HuH-7.5 (cell line): Measurements from ENCODE around the gene CPNE1.
"Not testable (repeated sequence)": the region's sequence is repeated elsewhere in the genome, so short reads cannot be mapped to it uniquely, and the experiment has no call there.

ENCODE experiments used
- DNase-seq: peaks from one replicate; pipeline ENCODE4 v3.0.0; 2011; ENCODE audit warnings: low spot score

Gene CPNE1

DNA sequence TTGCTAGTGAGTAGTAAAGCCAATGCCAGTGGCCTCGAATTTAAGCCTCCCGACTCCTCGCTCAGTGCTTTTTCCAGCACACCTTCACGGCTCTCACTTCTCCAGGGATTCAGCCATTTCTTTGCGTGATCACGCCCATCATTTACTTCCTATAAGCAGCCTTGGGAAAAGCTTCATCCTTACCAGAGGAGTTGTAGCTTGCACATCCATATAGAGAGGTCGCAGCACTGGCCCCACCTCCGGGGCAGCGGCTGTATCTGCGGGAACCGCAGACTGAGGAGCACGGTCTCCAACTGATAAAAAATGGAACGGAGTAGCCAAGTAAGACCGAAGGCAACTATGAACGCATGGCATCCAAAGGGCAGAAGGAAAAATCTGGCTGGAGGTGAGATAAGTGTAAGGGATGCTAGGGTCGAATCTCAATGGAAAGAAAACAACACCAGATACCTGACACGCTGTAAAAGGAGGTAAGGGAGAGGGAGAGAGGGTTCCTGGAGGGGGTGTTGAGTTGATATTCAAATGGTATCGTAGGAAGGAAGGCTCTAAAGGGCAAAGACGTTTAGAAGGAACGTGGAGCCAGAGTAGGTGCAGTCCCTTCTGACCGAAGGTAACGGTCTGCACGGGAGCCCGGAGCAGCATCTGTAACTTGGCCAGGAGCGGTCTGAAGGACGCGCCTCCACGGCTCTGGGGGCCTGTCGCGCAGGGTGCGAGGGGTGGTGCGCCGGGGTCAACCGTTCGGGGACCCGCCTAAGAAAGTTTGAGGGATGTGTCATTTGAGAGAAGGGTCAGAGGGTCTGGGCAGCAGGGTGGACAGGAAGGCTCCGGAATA lies 33.8 kb upstream of the CPNE1 start:
- DNase-seq: peak; percentile 58

DNA sequence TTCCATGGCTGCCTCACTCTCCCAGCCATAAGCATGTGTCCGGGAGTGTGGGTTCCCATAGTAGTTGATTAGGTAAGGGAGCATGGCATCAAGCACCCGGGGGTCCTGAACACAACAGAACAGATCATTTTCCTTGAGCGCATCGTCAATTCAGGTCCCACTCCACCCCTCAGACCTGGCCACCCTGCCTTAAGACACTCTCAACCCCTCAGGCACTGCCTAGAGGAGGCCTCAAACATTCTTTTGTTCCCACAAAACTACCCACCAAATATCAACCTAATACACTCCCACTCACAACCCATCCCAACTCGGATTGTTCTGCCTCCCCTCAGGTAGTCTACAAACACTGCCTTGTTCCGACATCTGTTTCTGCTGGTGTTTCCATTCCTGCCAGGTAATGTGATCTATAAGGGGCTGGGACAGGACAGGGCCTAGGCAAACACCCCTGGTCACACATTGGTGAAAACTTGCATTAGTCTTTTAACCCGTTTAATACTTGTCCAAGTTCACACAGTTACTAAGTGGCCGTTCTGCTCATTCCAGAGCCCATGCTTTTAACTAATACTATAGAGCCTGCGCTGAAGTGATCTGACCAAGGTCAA lies 33.1 kb upstream of the CPNE1 start:
- DNase-seq: no peak

DNA sequence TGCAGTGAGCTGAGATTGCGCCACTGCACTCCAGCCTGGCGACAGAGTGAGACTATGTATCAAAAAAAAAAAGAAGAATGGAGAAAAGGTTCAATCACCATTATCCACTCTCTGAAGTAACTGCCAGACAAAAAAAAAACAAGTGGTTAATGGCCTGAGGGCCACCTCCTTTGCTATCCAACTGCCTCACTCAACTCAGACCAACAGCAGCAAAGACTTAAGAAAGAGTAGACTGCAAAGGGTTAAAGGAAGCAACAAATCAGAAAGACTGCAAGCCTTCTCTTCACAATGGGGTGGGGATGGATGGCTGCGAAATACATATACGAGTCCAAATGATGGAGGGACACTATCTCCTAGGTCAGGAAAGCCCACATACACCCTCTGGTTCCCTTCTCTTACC lies 31.3 kb upstream of the CPNE1 start:
- no peak for DNase-seq

DNA sequence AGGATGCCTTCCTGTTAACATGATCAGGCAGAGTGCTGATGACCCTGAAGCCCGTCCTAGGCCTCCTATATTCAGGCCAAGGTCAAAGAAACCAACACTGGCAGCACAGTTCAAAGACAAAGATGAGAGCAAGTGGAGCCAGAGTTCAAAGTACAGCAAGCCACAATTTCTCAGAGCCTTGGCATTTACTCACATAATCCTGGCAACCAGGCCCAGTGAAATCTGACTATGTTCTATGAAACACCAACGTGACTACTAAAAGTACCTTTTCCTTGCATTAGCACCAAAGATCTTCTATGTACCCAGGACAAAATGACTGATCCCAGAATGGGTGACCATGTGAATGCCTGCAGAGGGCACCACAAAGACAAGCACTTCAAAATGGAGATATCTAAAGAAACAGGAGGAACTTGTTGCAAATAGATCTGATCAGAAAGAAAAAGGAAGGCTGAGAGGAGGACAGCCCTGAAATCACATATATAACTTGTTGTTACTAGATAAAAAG lies 30.6 kb upstream of the CPNE1 start:
- no peak for DNase-seq

DNA sequence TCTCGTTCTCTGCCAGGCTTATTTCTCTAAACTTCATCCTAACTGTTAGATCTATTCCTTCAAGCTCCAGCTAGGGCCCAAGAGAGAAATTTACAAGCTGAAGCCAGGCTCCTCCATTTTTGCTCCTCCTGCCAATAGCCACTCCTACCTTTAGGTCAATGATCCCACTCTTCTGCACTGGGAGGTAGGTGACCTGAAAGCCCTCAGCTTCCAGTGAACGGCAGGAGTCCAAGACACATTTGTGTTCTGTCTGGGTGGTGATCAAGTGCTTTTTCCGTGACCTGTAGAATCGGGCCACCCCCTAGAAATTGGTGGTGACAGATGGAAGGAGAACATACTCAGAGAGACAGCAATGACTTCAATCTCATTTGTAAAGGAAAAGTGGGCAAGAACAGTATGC lies 25.6 kb upstream of the CPNE1 start:
- DNase-seq: no peak

DNA sequence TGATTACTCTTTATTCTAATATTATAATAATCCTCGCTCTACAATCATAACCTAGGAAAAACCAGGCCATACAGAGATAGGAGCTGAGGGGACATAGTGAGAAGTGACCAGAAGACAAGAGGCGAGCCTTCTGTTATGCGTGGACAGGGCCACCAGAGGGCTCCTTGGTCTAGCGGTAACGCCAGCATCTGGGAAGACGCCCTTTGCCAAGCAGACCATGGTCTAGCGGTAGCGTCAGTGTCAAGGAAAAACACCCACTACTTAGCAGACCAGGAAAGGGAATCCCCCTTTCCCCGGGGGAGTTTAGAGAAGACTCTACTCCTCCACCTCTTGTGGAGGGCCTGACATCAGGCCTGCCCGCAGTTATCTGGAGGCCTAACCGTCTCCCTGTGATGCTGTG lies 22.2 kb upstream of the CPNE1 start:
- DNase-seq: not testable (repeated sequence)

DNA sequence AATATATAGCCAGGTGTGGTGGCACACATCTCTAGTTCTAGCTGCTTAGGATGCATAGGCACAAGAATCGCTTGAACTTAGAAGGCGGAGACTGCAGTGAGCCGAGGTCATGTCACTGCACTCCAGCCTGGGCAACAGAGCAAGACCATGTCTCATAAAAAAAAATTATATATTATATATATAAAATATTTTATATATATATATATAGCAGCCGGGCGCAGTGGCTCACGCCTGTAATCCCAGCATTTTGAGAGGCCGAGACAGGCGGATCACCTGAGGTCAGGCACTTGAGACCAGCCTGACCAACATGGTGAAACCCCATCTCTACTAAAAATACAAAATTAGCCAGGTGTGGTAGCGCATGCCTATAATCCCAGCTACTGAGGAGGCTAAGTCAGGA lies 20.7 kb upstream of the CPNE1 start:
- not testable (repeated sequence) for DNase-seq

DNA sequence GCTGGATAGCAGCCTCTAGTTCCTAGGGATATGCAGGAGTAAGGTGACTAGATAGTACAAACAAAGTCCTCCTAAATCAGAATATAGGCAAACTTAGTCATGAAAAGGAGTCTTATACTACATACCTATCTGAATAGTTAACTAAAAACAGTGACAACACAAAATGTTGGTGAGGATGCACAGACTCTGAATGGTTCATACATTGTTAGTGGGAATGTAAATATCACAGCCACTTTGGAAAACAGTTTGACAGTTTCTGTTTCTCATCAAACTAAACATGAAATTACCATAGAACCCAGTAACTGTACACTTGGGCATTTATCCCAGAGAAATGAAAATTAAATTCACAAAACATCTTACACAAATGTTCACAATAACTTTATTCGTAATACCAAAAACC lies 17.3 kb upstream of the CPNE1 start:
- no peak for DNase-seq

DNA sequence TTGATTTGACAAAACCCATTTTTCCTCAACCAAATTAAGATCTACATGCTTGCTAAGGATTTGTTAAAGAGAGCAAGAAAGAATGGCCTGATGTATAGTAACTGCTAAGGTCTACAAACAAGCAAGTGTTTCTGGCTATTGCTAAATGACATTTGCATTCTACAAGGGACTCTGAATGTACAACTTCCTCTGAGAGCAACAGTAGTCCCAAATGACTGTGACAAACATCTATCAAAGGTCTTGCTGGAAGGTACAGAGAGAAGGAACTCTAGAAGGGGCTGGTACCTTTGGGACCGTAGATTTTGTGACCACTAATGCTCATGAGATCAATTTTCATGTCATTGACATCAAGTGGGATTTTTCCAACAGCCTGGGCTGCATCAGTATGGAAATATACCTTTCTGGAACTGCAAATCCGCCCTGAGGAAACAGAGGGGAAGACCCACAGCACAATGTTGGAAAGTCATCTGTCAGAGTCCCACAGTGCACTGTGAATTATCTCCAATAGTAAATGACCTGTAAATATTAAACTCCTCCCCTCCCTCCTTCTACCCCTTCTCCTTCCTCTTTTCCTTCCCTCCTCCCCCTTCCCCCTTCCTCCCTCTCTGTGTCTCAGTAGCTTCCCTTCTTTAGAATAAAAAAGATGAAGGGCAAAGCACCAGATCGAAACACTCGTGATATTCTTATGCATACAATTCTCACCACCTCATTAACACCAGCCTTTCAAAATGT lies 15.9 kb upstream of the CPNE1 start:
- DNase-seq: no peak

DNA sequence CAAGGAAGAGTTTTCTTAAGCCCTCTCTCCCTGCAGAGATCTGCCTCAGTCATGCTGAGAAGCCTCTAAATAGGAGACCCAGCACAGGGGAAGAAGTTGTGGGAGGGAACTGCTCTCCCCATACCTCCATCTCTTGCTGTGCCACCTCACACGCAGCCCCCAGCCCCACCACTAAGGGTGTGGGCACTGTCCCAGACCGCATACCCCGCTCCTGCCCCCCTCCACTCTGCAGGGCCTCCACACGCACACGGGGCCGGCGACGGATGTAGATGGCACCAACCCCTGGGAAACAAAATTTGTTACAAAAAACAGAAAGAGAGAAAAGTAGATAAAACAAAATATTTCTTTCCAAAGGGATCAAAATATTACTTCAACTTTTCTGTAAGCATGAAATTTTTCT lies 10.2 kb upstream of the CPNE1 start:
- DNase-seq: no peak

DNA sequence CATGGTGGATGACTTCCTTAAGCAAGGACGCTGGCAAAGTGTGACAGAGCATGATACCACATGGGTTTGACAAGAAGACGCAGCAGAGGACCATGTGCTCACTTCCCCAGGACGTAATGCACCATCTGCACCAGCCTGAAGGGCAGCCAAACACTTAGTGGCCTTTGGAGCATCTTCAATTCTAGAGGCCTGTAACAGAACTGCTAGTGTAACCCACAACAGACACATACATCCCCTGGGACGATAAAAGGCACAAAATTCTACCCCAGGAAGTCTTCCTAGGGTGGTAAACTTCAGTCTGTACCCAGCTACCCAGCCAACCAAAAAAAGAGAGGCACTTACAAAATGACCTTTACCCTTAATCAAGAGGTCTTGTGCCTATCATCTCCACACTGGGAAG lies 9.2 kb upstream of the CPNE1 start:
- no peak for DNase-seq

DNA sequence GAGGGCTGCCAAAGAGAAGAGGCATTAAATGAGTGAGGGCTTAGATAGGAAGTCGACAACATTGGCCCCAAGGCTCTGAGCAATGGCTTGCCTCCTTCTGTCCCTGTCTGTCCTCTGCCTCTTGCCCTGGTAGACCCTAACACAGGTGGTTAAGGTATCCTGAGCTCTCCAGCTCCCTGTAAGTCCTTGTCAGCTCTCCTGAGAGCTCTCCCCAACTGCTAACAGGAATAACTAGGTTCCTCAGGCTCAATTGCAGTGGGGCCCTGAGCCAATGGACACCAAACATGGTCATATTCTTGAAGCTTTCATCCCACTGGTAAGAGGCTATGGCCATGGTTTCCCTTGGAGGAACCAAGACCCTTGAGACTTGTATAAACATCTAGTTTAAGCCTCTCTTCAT lies 5.0 kb upstream of the CPNE1 start:
- DNase-seq: no peak

DNA sequence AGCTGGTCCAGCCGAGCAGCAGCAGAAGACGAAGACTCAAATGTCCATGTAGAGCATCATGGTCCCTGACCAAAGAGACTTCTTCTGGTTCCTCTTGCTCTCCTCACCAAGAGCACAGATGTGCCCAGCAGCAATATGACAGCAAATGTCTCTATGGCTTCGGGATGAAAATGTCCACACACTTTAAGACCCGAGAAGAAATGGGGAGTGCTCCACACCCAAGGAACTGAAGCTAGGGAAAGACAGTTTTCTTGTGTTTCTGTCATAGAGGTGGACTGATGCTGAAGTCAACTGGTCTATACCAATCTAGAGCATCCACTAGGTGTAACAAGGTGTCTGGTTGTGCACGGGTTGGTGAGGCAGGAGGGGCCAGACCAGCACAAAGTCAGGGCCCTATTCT lies 4.5 kb upstream of the CPNE1 start:
- DNase-seq: no peak

DNA sequence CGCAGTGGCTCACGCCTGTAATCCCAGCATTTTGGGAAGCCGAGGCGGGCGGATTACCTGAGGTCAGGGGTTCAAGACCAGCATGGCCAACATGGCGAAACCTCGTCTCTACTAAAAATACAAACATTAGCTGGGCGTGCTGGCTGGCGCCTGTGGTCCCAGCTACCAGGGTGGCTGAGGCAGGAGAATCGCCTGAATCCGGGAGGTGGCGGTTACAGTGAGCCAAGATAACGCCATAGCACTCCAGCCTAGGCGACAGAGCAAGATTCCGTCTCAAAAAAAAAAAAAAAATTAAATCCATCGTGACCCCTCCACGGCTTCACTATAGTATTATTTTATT lies 1.2 kb upstream of the CPNE1 start:
- no peak for DNase-seq

DNA sequence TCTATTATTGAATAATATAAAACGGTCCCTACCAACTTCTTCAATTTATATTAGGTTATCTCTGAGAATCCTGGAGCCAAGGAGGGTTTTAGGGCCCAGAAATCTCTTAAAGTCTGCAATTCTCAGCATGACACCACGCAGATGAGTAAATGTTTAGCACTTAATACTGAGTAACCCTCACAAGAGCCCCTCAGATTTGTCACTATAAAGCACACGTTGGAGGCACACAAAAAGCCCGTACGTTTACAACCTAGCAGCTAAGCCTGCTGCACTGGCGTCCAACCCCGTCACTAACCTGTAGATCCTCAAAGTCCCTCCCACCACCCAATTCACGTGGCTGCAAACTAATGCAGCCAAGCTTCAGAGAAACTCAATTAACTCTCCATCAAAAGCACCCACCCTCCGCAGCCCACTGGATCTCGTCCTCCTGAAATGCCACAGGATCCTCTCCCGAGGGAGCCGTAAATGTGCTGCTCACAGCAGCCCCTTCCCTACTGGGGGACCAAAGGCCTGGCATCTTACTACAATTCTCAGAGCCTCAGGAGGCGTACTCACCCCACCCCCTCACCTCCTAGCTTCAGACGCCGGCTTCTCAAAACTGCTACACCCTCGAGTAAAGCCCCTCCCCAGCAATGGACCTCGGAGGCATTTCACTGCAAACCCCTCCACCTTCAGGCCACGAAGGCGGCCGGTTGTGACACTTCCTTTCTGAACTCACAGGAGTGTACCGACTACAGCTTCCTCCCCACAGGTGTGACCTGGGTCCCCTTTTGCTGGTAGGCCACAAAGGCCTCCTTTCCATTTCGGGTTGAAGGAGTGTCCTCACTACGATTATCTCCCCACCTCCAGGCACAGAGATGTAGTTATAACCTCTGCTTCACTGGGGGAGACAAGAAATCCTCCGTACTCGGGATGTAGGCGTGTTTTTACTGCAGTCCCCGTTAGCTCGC lies 909 bp downstream of the CPNE1 start:
- DNase-seq: peak; percentile 44

DNA sequence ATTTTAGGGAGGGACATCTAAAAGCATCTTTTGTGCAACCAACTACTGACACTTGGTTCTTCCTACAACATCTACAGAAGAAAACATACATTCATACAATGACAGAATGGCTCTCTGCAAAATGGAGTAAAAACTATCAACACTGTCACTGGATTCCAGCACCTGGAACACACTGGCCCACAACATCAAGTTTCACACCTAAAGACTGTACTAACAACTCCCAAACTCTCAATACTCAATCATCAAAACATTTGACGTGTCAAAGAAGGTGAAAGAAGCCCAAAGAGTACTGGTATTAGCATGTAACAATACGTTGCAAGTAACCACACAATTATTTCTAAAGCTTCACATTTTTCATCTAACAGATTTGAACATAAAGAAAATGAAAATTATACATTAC lies 2.1 kb downstream of the CPNE1 start:
- DNase-seq: no peak

DNA sequence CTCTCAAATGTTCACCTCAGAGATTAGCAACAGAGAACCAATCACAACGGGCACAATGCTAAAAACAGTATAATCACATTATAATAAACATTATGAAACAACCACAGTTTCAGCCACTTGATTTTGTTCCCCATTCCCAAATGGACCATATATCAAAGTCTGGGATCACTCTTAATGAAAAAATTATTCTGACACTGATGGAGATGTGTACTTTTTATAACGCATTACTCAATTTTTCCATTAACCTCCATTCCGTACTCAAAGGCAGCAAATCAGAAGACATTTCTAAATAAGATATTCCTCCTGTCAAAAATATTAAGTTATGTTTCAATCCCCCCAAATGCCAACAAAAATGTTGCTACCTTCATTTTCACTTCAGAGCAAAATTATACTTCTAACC lies 2.8 kb downstream of the CPNE1 start:
- DNase-seq: no peak

DNA sequence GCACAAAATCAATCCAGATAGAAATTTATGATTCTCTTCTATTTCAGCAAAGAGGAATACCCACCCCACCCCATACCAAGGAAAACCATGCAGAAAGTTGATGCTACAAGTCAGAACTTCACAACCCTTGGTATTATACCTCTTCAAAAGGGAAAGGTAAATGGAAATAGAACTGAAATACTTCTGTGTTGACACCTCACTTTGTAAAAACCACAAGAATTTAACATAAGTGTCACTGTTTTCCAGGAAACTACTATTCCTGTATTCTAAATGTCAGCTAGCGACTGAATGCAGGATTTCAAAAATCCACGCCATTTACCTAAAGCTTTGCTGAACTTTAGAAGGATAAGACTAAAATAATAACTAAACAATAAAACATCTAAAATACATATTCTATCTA lies 3.6 kb downstream of the CPNE1 start:
- DNase-seq: no peak

DNA sequence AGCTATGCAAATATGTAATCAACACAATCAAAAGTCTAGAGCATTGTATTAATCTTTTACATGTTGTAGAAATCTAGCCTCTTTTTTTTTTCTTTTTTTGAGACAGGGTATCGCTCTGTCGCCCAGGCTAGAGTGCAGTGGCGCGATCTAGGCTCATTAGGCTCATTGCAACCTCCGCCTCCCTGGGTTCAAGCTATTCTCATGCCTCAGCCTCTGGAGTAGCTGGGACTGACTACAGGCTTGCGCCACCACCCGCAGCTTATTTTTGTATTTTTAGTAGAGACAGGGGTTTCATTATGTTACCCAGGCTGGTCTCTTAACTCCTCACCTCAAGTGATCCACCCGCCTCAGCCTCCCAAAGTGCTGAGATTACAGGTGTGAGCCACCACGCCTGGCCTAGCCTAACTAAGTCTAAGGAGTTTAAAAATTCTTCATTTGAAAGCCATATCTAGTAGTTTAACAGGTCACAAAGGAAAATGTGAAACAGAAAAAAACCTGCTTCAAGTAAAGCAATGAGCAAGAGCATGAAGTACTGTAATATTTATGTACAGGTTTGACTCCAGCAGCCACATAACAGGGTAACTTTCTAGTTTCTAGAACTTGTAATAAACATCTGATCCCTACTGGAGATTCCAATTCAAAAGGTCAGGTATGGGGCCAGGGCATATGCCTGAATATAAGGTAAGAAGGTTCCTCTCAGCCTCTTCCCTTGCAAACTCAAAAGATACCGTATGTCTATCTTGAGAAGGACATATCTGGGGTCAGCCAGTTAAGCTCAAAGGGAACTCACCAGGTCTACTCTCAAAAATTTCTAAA lies 4.4 kb downstream of the CPNE1 start:
- DNase-seq: no peak

DNA sequence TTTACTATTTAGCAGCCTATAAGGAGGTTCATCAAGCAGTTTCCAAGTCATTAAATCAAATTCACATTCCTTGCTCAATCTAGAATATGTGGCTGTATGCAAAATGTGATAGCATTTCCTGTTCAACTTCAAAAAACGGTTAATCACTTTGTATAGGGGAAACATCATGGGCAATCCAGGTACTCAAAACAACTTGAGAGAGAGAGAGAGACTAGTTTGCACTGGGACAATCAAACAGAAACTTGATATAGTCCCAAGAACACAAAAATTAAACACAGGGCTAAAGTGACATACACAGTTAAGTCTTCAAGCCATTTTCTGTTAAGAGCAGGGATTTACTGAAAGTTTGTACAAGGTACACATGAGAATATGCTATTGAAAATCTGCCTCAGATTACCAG lies 7.4 kb downstream of the CPNE1 start:
- DNase-seq: no peak

DNA sequence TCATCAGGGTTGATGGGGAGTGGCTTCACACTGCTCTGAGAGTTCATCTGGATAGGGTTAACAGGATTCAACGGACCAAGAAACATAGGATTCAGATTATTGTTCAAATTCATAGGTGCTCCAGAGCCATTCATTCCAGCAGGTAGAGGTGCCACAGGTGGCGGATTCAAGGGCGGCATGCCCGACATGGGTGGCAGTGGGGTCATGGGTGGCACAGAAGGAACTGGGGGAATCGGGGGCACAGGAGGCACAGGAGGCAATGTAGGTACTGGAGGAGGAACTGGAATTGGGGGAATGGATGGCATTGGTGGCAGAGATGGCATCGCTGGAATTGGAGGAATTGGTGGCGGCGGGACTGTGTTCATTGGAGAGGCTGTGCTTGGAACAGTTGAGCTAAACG lies 10.3 kb downstream of the CPNE1 start:
- no peak for DNase-seq
